ENCODE data around the gene OCA2. TPM values are rescaled to one million over a fixed set of nuclear protein-coding genes. Genes with fewer than 3 reads are reported as not detected.

The OCA2 gene
- total RNA-seq, 2 donors from 2014 or later, result not detected

- no peak for TF ChIP-seq CTCF (IDR thresholded peaks at IDR 0.05)
- no peak for TF ChIP-seq POLR2A (IDR thresholded peaks at IDR 0.05)
- intact Hi-C loops (cut with DNase I), result no loop called here
These were observed 109.3 kb downstream of the OCA2 start for GRCh38 chr15:27989838-27990237.

GRCh38 chr15:27989427-27989826 lies 109.7 kb downstream of the OCA2 start:
- TF ChIP-seq POLR2A (IDR thresholded peaks at IDR 0.05) (no peak), CTCF (IDR thresholded peaks at IDR 0.05) (no peak)
- H3K27ac ChIP-seq, result no peak overlapping the region
- H3K4me3 ChIP-seq, result no peak overlapping the region
- ATAC-seq (no peak), DNase-seq (no peak)
- no peaks in the 10 kb centered on the region for H3K27me3 ChIP-seq
- H3K9me3 ChIP-seq, result no peaks in the 10 kb centered on the region
- WGBS, 2 donors, result 72 to 83% methylated on average over 10 to 13 of the region's 13 CpGs
- intact Hi-C loops (cut with DNase I), result no loop called here
- H3K36me3 ChIP-seq (replicated peaks in 1 of 2; ENCODE audit: insufficient read depth in 1 of 2, low read depth in 2 of 2), result no peaks in the 10 kb centered on the region
- H3K4me1 ChIP-seq, result no peaks in the 10 kb centered on the region

More at GRCh38 chr15:27989838-27990237, 109.3 kb downstream of the OCA2 start:
- Histone ChIP-seq H3K4me3 (no peak overlapping the region), H3K4me1 (no peaks in the 10 kb centered on the region), H3K27ac (no peak overlapping the region), H3K9me3 (no peaks in the 10 kb centered on the region), H3K27me3 (no peaks in the 10 kb centered on the region), H3K36me3 (replicated peaks in 1 of 2; ENCODE audit: insufficient read depth in 1 of 2, low read depth in 2 of 2) (no peaks in the 10 kb centered on the region)
- DNase-seq (no peak), ATAC-seq (no peak)
- WGBS, 2 donors, result 60% methylated on average over 3 to 4 of the region's 4 CpGs

GRCh38 chr15:27985099-27985498 lies 114.0 kb downstream of the OCA2 start:
- intact Hi-C loops (cut with DNase I), result no loop called here
- ATAC-seq, result no peak

GRCh38 chr15:27983496-27983895 lies 115.6 kb downstream of the OCA2 start:
- no peak overlapping the region for H3K4me3 ChIP-seq
- intact Hi-C loops (cut with DNase I), result no loop called here
- ATAC-seq (no peak), DNase-seq (no peak)
- 81 to 92% methylated on average over 9 of the region's 9 CpGs for WGBS, 2 donors
- TF ChIP-seq CTCF (IDR thresholded peaks at IDR 0.05) (no peak), POLR2A (IDR thresholded peaks at IDR 0.05) (no peak)
- H3K9me3 ChIP-seq, result no peaks in the 10 kb centered on the region
- no peaks in the 10 kb centered on the region for H3K4me1 ChIP-seq
- H3K27ac ChIP-seq, result no peak overlapping the region
- H3K27me3 ChIP-seq, result no peaks in the 10 kb centered on the region
- H3K36me3 ChIP-seq (replicated peaks in 1 of 2; ENCODE audit: insufficient read depth in 1 of 2, low read depth in 2 of 2), result no peaks in the 10 kb centered on the region

More at GRCh38 chr15:27985099-27985498, 114.0 kb downstream of the OCA2 start:
- Histone ChIP-seq H3K27me3 (no peaks in the 10 kb centered on the region), H3K9me3 (no peaks in the 10 kb centered on the region), H3K4me1 (no peaks in the 10 kb centered on the region), H3K36me3 (replicated peaks in 1 of 2; ENCODE audit: insufficient read depth in 1 of 2, low read depth in 2 of 2) (no peaks in the 10 kb centered on the region), H3K27ac (no peak overlapping the region), H3K4me3 (no peak overlapping the region)
- TF ChIP-seq POLR2A (IDR thresholded peaks at IDR 0.05), result no peak
- no peak for TF ChIP-seq CTCF (IDR thresholded peaks at IDR 0.05)
- DNase-seq, result no peak
- 74 to 84% methylated on average over 13 of the region's 13 CpGs for WGBS, 2 donors

- H3K27ac ChIP-seq, result no peak overlapping the region
- intact Hi-C loops (cut with DNase I), result no loop called here
- H3K4me3 ChIP-seq, result no peak overlapping the region
- no peaks in the 10 kb centered on the region for H3K27me3 ChIP-seq
- no peaks in the 10 kb centered on the region for H3K4me1 ChIP-seq
- H3K36me3 ChIP-seq (replicated peaks in 1 of 2; ENCODE audit: insufficient read depth in 1 of 2, low read depth in 2 of 2), result no peaks in the 10 kb centered on the region
- ATAC-seq (no peak), DNase-seq (no peak)
- no peaks in the 10 kb centered on the region for H3K9me3 ChIP-seq
- TF ChIP-seq CTCF (IDR thresholded peaks at IDR 0.05), result no peak
- WGBS, 2 donors, result 66 to 72% methylated on average over 4 of the region's 4 CpGs
These were observed 121.4 kb downstream of the OCA2 start for GRCh38 chr15:27977696-27978095.
